ENCODE measurements around the gene CYBC1.
"Not testable (repeated sequence)": the region's sequence is repeated elsewhere in the genome, so short reads cannot be mapped to it uniquely, and the experiment has no call there.

The CYBC1 gene

DNA sequence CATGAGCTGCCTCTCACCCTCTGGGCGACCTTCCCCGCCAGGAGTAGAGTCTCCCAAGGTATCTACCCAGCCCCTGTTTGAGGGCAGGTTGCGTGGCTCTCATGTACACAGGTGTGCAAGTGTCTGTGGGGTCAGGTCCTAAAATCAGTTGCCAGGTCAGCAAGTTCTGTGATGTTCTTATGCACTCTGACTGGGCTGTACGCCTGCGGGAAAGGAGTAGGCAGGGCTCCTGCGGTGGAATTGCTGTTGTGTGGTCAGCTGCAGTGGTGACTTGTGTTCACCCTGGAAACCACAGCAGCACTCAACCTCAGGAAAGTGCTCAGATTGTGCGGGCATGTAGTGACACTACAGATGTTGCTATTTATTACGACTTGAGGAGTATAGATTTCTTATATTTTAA lies 27.4 kb upstream of the CYBC1 start:
- DNase-seq (ENCODE audit: low read depth in 2 of 2): no peak

DNA sequence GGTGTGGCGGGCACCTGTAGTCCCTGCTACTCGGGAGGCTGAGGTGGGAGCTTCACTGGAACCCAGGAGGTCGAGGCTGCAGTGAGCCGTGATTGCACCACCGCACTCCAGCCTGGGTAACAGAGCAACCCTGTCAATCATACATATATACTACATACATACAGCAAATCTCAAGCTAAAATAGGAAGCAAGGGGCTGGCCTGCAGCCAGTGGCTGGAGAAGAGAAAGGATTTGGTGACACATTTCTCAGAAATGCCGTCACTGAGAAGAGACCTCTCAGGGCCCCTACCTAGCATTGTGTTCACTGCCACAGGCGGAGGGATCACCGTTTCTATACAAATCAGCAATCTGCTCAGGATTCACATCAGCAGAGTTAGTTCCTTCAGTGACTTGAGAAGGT lies 24.9 kb upstream of the CYBC1 start:
- DNase-seq (ENCODE audit: low read depth in 2 of 2): no peak

DNA sequence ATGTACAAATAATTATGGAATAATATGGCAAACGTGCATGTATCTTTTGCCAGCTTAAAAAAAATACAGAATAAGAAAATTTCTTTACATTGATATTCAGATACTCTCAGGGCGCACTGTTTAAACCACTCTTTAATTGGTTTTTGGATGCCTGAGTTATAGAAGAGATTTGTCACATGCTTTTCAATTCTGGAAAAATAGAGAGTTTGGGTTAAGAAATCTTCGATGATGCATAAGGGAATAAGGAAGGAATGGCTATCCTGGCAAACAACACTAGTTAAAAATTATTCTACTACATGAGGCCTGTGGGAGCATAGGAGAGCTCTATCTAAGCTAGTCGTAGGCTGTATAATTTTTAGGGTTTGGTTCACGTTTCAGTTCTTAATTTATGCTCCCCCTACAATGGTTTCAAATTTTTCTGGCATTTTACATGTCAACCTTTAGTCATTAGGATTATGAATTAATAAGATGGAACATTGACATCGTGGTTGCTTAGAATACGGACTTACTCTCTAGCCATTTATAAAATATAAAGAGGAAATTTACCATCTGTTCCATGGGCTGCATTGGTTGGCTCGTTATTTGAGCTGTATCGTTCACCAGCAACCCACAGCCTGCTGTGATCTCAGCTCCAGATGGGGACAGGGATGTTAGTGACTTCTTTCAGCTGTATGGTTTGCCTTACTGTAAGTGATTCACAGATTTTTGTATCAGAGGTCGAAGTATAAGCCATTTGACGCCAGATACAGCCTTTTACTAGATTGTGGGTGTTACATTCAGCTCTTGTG lies 23.9 kb upstream of the CYBC1 start:
- DNase-seq (ENCODE audit: low read depth in 2 of 2): no peak

DNA sequence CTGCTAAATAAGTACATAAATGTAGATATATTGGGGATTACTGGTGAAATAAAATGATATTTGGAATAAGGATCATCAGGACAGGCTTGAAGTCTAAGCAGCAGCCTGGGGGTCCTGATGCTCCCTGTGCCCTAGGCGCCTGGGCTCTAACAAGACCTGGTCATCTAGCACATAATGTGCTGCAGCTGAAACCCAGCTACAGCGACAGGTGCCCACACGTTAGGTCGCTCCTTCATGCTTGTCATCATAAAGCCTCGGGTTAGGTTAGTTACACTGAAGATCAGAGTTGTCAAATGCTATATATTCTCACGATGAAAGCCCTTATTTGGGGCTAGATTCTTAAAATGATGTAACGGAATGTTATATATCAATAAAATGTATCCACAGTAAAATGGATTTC lies 19.5 kb upstream of the CYBC1 start:
- DNase-seq (ENCODE audit: low read depth in 2 of 2): no peak

DNA sequence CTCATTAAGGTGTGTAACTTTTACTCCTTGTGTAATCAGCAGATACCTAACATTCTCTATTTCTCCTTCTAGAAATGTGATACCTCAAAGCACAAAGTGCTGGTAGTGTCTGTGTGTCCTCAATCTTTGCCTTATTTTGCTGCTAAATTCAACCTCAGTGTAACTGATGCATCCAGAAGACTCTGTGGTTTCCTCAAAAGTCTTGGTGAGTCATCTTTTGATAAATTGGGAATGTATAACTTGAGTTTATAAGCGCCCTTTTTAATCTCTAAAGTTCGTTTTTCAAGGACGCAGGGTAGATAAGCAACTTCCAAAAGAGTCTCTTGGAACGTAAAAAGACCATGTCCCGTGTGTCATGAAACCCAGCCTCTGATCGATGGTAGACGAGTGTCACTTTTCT lies 18.1 kb upstream of the CYBC1 start:
- DNase-seq (ENCODE audit: low read depth in 2 of 2): no peak

DNA sequence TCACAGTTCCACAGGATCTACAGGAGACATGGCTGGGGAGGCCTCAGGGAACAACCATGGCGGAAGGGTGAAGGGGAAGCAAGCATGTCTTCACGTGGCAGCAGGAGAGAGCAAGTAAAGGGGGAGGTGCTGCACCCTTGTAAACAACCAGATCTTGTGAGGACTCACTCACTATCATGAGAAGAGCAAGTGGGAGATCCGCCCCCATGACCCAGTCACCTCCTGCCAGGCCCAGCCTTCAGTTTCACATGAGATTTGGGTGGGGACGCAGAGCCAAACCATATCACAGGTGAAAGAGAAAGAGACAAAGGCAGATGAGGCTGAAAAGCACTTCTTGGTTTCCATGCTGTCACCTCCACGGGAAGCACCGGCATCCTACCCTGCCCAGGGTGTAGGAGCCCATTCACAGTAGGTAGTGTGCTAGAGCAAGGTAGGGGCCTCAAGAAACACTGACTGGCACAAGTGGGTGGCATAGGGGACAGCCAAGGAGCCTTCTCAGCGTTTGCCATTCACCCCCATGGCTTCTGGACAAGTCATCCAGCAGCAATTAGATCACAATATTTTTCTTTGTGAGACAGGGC lies 14.6 kb upstream of the CYBC1 start:
- no peak for DNase-seq (ENCODE audit: low read depth in 2 of 2)

DNA sequence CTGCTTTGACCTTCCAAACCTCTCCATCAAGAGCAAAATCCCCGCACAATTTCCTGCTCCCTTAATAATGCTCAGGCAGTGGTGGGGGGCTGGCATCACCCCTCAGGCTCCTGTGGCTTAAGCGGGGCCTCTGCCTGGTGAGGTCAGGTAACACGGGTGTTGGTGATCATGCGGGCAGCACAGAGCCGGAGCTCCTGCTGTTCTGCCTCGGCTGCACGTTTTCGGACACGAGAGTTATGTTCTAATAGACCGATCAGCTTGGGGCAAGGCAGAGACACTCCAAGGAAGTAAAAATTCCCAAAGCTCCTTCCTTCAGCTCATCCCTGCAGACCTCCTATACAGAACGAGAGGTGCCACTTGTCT lies 14.0 kb upstream of the CYBC1 start:
- DNase-seq (ENCODE audit: low read depth in 2 of 2): no peak

DNA sequence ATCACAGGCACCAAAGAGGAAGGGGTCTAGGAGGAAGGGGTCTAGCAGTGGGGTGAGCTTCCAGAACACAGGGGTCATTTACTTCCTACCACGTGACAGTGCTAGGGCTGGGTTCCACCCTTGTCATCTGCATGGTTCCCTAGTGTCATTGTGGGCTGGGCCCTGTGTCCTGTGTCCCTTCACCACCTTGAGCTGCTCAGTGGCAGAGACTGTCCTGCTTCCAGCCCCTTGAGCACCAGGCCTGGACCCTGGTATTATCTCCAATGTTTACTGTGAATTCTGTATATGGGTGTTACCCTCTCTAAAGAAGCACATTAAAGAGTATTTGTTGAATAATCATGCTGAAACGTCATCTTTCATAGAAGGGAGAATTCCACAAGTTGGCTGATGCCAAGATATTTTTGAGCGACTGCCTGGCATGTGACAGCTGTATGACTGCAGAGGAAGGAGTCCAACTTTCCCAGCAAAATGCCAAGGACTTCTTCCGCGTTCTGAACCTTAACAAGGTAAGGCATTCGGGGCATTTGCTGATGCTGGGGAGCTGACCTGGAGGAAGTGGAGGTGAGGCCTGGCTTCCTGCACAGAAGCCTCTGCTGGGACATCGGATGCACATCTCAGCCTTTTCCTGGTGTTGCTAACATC lies 13.5 kb upstream of the CYBC1 start:
- DNase-seq (ENCODE audit: low read depth in 2 of 2): no peak

DNA sequence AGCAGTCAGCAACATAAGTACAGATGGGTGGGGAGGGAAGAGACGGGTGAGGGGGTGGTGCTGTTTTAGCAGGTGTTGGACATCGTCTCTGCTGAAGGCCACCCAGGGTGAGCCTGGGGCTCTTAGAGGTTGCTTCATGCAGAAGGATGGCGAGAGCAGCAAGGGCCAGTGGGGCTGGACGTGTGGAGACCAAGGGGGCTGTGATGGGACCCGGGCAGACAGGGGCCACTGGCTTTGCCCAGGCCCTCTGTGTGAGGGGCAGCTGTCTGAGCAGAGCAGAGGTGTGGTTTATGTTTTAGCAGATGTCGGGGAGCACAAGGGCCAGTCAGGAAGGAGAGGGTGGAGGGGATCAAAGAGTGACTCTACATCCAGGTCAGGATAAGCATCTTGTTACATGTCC lies 12.8 kb upstream of the CYBC1 start:
- DNase-seq (ENCODE audit: low read depth in 2 of 2): no peak

DNA sequence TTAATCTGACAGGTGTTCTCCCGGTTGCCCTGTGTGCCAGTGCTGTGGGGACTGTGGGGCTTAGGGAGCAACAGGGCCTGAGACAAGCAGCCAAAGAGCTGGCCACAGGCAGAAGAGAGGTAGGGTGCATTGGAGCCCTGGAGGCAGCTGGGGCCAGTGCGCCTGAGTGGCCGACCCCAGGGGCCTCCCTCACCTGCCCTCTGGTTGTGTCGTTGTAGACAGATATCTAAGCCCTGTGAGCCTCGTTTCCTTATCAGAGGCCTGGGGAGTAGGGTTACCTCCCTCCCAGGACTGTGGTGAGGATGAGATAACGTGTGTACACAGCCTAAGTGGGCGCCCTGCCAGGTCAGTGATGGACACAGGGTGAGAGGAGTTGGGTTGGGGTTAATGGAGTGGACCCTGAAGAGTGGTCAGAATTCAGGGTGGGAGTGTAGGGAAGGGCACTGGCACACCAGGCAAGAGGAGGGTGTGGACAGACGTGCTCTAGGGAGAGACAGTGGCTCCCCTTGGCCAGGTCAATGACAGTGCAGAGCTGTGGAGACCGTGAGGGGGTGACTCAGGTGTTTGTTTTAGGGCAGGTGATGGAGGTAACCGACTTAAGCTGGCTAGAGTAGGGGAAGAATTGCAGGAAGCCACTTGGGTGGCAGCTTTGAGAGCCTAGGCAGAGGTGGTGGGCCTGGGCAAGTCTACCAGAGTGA lies 11.4 kb upstream of the CYBC1 start:
- DNase-seq (ENCODE audit: low read depth in 2 of 2): no peak

DNA sequence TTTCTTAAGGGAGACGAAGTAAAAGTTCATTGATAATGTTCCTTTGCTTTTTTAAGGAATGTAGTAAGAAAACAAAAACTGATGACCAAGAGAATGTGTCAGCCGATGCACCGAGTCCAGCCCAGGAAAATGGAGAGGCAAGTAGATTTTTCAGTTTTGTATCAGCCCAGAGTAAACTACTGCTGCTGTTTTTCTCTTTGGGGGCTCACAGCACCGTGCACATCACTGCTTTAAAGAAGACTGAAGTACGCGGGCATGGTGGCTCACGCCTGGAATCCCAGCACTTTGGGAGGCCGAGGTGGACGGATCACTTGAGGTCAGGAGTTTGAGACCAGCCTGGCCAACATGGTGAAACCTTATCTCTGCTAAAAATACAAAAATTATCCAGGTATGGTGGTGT lies 9.4 kb upstream of the CYBC1 start:
- not testable (repeated sequence) for DNase-seq (ENCODE audit: low read depth in 2 of 2)

DNA sequence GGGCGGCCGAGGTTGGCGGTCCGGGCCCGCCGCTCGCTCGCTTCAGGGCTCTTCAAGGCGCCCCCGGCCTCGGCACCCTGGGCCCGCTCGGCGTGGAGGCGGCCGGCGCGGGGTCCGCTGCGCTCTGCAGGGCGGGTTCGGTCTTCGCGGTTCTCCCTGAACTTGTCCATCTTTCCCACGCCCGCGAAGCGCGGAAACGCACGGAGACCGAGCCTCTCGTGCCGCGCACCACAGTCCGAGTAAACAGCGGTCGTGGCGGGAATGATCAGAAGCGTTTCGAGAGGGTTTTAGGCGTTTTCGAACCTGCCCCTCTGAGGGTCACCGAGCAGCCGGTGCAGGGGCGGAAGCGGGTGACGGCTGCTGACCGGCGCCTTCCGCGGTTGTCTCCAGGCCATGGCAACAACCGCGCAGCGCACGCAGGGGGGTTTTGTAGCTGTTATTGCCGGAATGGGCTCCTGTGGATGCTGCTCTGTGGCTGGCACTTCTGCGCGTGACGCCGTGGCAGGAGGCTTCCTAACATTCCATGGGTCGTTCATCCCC lies 8.4 kb upstream of the CYBC1 start:
- DNase-seq (ENCODE audit: low read depth in 2 of 2): no peak

DNA sequence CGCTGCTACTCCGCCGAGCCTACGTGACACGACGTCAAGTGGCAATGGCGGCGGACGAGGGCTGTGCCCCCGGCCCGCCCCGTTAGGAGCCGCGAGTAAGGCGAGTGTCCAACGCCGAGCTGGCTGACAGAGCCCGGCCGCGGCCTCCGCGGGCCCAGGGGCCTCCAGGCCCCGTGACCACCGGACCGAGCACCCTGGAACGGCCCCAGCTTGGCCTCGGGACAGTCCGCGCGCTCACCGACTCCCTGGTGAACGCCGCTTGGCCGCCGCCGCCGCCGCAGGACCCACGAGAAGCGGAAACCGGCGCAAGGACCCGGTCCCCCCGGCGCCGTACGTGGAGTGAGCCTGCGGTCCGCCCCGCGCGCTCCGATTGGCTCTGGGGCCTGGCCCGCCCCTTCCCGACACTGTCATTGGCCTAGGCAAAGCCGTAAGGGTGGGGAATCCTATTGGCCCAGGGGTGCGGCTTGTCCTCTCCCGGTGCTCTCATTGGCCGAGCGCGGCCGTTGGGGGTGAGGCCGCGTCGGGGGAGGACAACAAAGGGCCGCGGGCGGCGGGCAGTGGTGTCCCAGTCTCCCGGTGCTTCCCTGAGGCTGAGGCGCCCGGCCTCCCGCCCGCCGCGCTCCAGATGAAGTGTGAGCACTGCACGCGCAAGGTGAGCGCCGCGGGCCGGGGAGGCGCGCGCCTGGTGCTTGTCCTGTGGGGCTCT lies 7.8 kb upstream of the CYBC1 start, which contains the start of gene NARF:
TSS of gene NARF (plus strand) at position 563 of the 706 bp plus-strand sequence. CDS start at position 626, 63 bp downstream.
- peak; percentile 93 for DNase-seq (ENCODE audit: low read depth in 2 of 2)

DNA sequence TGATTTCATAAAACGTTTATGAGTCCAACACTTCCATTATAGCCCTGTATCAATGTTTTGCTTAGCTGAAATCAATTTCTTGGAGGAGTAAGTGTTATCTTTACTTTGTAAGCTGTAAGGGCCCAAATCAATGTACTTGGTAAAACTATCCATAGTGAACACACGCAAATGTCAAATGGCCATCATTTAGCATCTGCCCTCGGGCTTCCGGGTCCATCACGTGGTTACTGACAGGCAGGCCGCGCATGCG lies 7.3 kb upstream of the CYBC1 start:
- no peak for DNase-seq (ENCODE audit: low read depth in 2 of 2)

DNA sequence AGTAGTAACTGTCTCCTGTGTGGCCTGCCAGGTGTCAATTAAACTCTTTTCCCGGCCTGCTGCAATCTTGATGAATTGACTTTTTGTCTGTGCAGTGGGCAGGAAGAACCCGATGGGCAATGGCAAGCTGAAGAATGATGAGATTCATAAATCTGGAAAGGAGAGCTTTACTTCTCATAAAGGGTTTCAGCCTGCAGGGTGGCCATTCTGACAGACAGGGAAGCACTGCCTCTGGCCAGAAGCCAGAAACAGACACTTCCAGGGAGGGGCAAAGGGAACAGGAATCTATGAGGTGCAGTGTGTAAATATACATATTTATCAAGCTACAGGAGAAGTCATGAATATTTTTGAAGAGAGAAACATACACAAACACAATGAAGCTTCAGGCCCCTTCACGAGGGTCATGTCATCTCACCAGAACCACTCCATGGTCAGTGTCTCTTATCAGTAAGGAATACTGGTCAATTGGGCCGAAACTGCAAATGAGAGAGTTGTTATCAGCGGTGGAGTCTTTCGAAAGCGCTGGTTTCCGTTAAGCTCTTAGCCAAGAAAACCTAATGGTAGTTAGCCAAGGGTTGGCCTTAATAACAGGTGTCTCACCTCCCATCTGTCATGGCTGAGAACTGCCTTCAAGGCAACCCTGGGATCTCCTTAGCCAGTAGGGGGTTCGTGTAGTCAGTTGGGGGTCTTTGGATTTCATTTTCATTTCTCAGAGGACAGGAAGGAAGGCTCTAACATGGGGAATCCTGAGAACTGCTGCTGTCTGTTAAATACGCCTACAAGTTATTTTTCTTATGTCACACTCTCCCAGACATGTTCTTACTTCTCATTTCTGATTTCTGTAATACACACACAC lies 6.7 kb upstream of the CYBC1 start:
- DNase-seq (ENCODE audit: low read depth in 2 of 2): no peak

DNA sequence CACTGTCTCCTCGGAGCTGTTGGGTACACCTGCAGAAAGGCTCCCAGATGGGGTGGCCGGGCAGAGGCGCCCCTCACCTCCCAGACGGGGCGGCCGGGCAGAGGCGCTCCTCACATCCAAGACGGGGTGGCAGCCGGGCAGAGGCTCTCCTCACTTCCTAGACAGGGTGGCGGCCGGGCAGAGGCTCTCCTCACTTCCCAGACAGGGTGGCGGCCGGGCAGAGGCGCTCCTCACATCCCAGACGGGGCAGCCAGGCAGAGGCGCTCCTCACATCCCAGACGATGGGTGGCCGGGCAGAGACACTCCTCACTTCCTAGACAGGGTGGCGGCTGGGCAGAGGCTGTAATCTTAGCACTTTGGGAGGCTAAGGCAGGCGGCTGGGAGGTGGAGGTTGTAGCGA lies 3.2 kb upstream of the CYBC1 start:
- DNase-seq (ENCODE audit: low read depth in 2 of 2): not testable (repeated sequence)

DNA sequence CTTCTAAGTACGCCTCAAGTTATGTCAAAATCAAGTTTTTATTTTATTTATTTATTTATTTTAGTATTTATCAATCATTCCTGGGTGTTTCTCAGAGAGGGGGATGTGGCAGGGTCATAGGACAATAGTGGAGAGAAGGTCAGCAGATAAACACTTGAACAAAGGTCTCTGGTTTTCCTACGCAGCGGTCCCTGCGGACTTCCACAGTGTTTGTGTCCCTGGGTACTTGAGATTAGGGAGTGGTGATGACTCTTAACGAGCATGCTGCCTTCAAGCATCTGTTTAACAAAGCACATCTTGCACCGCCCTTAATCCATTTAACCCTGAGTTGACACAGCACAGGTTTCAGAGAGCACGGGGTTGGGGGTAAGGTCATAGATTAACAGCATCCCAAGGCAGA lies 2.6 kb upstream of the CYBC1 start:
- DNase-seq (ENCODE audit: low read depth in 2 of 2): not testable (repeated sequence)

DNA sequence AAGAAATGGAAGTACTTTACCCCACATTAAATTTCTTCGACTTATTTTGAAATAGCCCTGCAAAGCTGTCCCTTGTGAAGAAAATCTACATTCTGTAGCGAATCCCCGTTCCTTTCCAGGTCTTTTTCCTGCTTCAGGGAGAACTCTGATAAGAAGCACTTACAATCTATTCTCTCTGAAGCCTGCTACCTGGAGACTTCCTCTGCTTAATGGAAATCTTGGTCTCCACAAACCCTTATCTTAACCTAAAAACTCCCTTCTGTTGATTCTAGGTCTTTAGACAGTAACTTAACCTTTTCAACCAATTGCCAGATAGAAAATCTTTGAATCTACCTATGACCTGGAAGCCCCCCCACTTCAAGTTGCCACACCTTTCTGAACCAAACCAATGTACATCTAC lies 1.6 kb upstream of the CYBC1 start:
- no peak for DNase-seq (ENCODE audit: low read depth in 2 of 2)

DNA sequence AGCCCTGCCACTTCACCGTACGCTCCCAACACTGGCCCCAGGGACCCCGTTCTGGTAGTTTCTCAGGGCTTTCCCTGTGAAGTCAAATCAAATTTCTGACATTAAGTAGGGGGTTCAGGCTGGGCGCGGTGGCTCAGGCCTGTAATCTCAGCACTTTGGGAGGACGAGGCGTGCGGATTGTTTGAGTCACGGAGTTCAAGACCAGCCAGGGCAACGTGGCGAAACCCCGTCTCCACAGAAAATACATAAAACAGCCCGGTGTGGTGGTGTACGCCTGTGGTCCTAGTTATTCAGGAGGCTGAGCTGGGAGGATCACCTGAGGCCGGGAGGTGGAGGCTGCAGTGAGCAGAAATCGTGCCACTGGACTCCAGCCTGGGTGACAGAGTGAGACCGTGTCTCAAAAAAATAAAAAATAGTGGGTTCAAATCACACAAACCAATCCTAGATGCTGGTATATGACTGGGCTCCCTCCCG lies 632 bp downstream of the CYBC1 start:
- peak in 1 of 2 donors; percentile 27 for DNase-seq (ENCODE audit: low read depth in 2 of 2)

DNA sequence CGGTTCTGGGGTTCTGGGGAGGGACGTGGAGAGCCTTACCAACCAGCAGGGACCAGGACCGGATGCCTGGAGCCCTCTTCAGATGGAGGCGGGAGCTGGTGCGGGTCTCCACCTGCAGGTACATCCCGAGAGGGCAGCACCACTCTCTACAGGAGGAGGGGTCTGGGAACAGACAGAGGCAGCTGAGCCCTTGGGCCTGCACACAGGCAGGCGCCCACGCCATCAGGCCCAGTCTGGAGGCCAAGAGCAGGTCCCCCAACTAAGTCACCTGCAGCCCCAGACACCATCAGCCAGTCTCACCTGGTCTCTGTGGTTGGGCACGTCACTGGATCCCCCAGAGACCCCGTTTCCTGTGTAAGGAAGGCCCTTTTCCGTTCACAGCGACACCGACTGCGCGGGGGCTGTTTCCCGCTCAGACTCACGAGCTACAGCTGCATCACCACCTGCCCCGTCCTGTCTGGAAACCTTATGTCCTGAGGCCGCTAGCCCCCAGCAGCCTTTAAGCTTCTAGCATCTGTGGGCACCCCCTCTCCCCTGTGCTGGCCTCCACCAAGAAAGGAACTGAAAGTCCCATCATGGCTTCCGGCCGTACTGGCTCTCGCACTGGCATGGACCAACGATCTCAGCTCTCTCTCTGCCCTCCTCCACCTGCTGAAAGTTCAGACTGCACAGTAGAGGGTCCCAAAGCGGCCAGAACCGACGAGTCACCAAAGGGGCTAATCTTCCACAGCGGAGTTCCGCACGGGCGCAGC lies 1.2 kb downstream of the CYBC1 start:
- peak; percentile 40 to 54 for DNase-seq (ENCODE audit: low read depth in 2 of 2)
